Measurements from ENCODE around the gene VIL1. TPM values are rescaled to one million over a fixed set of nuclear protein-coding genes. Genes with fewer than 3 reads are reported as not detected.
A peak's percentile ranks its signal among the peaks of the same experiment; 100 is the strongest.

Gene VIL1
- total RNA-seq, 1 donor from 2014 or later, result not detected

- no peaks in the 10 kb centered on the region for H3K9me3 Mint-ChIP-seq
- peak overlapping the region; percentile 67 for H3K27ac Mint-ChIP-seq (ENCODE audit: unreplicated experiment)
- H3K4me3 Mint-ChIP-seq, result no peak overlapping the region
- no peaks in the 10 kb centered on the region for H3K36me3 Mint-ChIP-seq (ENCODE audit: low read depth)
- H3K4me1 Mint-ChIP-seq, result peaks cover 4% of the 10 kb centered on the region
- DNase-seq (ENCODE audit: low read depth, low spot score), result no peak
- TF ChIP-seq CTCF (conservative IDR thresholded peaks at IDR 0.05), result no peak
- no peaks in the 10 kb centered on the region for H3K27me3 Mint-ChIP-seq (ENCODE audit: low read depth)
Observed at GRCh38 chr2:218425531-218425930, 6.6 kb downstream of the VIL1 start.

- no peak for DNase-seq (ENCODE audit: low read depth, low spot score)
- Mint-ChIP-seq H3K4me1 (peaks cover 4% of the 10 kb centered on the region), H3K27me3 (ENCODE audit: low read depth) (peaks cover 3% of the 10 kb centered on the region), H3K27ac (ENCODE audit: unreplicated experiment) (no peak overlapping the region), H3K4me3 (no peak overlapping the region), H3K9me3 (no peaks in the 10 kb centered on the region), H3K36me3 (ENCODE audit: low read depth) (no peaks in the 10 kb centered on the region)
- no peak for TF ChIP-seq CTCF (conservative IDR thresholded peaks at IDR 0.05)
Observed at GRCh38 chr2:218427741-218428140, 8.8 kb downstream of the VIL1 start.

- no peak overlapping the region for H3K27ac Mint-ChIP-seq (ENCODE audit: unreplicated experiment)
Observed at GRCh38 chr2:218428846-218429558, 10.1 kb downstream of the VIL1 start.

GRCh38 chr2:218429911-218430692 lies 11.2 kb downstream of the VIL1 start:
- TF ChIP-seq CTCF (conservative IDR thresholded peaks at IDR 0.05), result no peak
- H3K27ac Mint-ChIP-seq (ENCODE audit: unreplicated experiment), result no peak overlapping the region
- no peak for DNase-seq (ENCODE audit: low read depth, low spot score)

More at GRCh38 chr2:218428846-218429558, 10.1 kb downstream of the VIL1 start:
- Mint-ChIP-seq H3K4me3 (no peak overlapping the region), H3K4me1 (no peaks in the 10 kb centered on the region), H3K27me3 (ENCODE audit: low read depth) (peaks cover 3% of the 10 kb centered on the region), H3K9me3 (no peaks in the 10 kb centered on the region), H3K36me3 (ENCODE audit: low read depth) (no peaks in the 10 kb centered on the region)
- no peak for TF ChIP-seq CTCF (conservative IDR thresholded peaks at IDR 0.05)
- no peak for DNase-seq (ENCODE audit: low read depth, low spot score)

GRCh38 chr2:218430721-218431120 lies 11.8 kb downstream of the VIL1 start:
- H3K4me3 Mint-ChIP-seq, result no peak overlapping the region
- peaks cover 3% of the 10 kb centered on the region for H3K27me3 Mint-ChIP-seq (ENCODE audit: low read depth)
- DNase-seq (ENCODE audit: low read depth, low spot score), result no peak
- peaks cover 6% of the 10 kb centered on the region for H3K4me1 Mint-ChIP-seq
- H3K36me3 Mint-ChIP-seq (ENCODE audit: low read depth), result no peaks in the 10 kb centered on the region
- no peak overlapping the region for H3K27ac Mint-ChIP-seq (ENCODE audit: unreplicated experiment)
- no peak for TF ChIP-seq CTCF (conservative IDR thresholded peaks at IDR 0.05)
- no peaks in the 10 kb centered on the region for H3K9me3 Mint-ChIP-seq

More at GRCh38 chr2:218429911-218430692, 11.2 kb downstream of the VIL1 start:
- no peaks in the 10 kb centered on the region for H3K9me3 Mint-ChIP-seq
- H3K27me3 Mint-ChIP-seq (ENCODE audit: low read depth), result peaks cover 3% of the 10 kb centered on the region
- H3K4me1 Mint-ChIP-seq, result peaks cover 6% of the 10 kb centered on the region
- H3K4me3 Mint-ChIP-seq, result no peak overlapping the region
- no peaks in the 10 kb centered on the region for H3K36me3 Mint-ChIP-seq (ENCODE audit: low read depth)

Data from neural crest cell (in vitro differentiated cells).